IMR-90 (cell line): ENCODE data around the gene CPLX1. TPM values are rescaled to one million over a fixed set of nuclear protein-coding genes. Genes with fewer than 3 reads are reported as not detected.

ENCODE experiments used
- ATAC-seq: fragments of 200-7000 bp; cut with Tn5 transposase; 2 replicates; pipeline ENCODE4 v1.9.1; 2020; ENCODE audit warnings: low read depth, mild to moderate bottlenecking, moderate library complexity
- BruUV-seq: library from RNA; stranded (reverse); fragments of 400-500 nt; replicated peaks from 2 replicates; lab custom pipeline; 2021; lab: Mats Ljungman, UMichigan
- CTCF ChIA-PET: fragments of 300-600 bp; formaldehyde crosslinking; extraction: SDS; loops from one replicate; lab custom pipeline; 2021; ENCODE audit warnings: antibody characterized with exemption; lab: Yijun Ruan, JAX
- POLR2A ChIA-PET: fragments of 300-600 bp; sonication (Branson Sonifier 250); formaldehyde crosslinking; loops from one replicate; lab custom pipeline; 2022; ENCODE audit warnings: antibody characterized with exemption; ENCODE audit not compliant: unreplicated experiment; lab: Charles Lee
- DNase-seq: peaks from one replicate; pipeline ENCODE4 v3.0.0; 2013
- H2AFZ ChIP-seq: replicated peaks from 2 replicates; pipeline ENCODE3; 2013; ENCODE audit warnings: low read length, mild to moderate bottlenecking; ENCODE audit not compliant: poor library complexity
- H2AK5ac ChIP-seq: 2 replicates; pipeline ENCODE4 v1.6.1; 2013; ENCODE audit warnings: low read depth, low read length, inconsistent platforms
- H2AK9ac ChIP-seq: replicated peaks from 2 replicates; pipeline ENCODE3; 2013; ENCODE audit warnings: mild to moderate bottlenecking, low read depth, low read length, moderate library complexity; ENCODE audit not compliant: poor library complexity
- H2BK120ac ChIP-seq: 2 replicates; pipeline ENCODE4 v1.6.1; 2013; ENCODE audit warnings: low read depth, low read length, inconsistent platforms
- H2BK15ac ChIP-seq: 3 replicates; pipeline ENCODE4 v1.6.1; 2013; ENCODE audit warnings: low read depth, low read length, inconsistent platforms
- H2BK20ac ChIP-seq: 2 replicates; pipeline ENCODE4 v1.6.1; 2013; ENCODE audit warnings: low read depth, mild to moderate bottlenecking, inconsistent platforms, low read length, moderate library complexity
- H2BK5ac ChIP-seq: 2 replicates; pipeline ENCODE4 v1.6.1; 2013; ENCODE audit warnings: mild to moderate bottlenecking, low read depth, low read length, inconsistent platforms; ENCODE audit not compliant: poor library complexity, severe bottlenecking
- H3K14ac ChIP-seq: replicated peaks from 2 replicates; pipeline ENCODE4 v1.6.1; 2013; ENCODE audit warnings: low read depth, low read length, inconsistent platforms
- H3K18ac ChIP-seq: 2 replicates; pipeline ENCODE4 v1.6.1; 2013; ENCODE audit warnings: low read depth, low read length, control low read depth
- H3K23ac ChIP-seq: 2 replicates; pipeline ENCODE4 v1.6.1; 2013; ENCODE audit warnings: low read depth, low read length, inconsistent platforms
- H3K27ac ChIP-seq: 2 replicates; pipeline ENCODE4 v1.5.1; 2013; ENCODE audit warnings: mild to moderate bottlenecking, control low read depth, low read length; ENCODE audit not compliant: insufficient read depth
- H3K27me3 ChIP-seq: 2 replicates; pipeline ENCODE4 v1.6.1; 2013; ENCODE audit warnings: low read length; ENCODE audit not compliant: control insufficient read depth, insufficient read depth
- H3K36me3 ChIP-seq: 2 replicates; pipeline ENCODE4 v1.6.1; 2013; ENCODE audit warnings: low read length, mixed read lengths; ENCODE audit not compliant: control insufficient read depth, insufficient read depth
- H3K4ac ChIP-seq: 2 replicates; pipeline ENCODE4 v1.6.1; 2013; ENCODE audit warnings: low read depth, low read length, inconsistent platforms
- H3K4me1 ChIP-seq: 2 replicates; pipeline ENCODE4 v1.6.1; 2013; ENCODE audit warnings: low read length, mixed read lengths; ENCODE audit not compliant: control insufficient read depth, insufficient read depth
- H3K4me2 ChIP-seq: 2 replicates; pipeline ENCODE4 v1.6.1; 2013; ENCODE audit warnings: low read depth, mild to moderate bottlenecking, control low read depth, low read length, moderate library complexity
- H3K4me3 ChIP-seq: 2 replicates; pipeline ENCODE4 v1.5.1; 2013; ENCODE audit warnings: low read depth, mild to moderate bottlenecking, control low read depth, low read length, moderate library complexity; ENCODE audit not compliant: insufficient read depth
- H3K56ac ChIP-seq: 2 replicates; pipeline ENCODE4 v1.6.1; 2013; ENCODE audit warnings: low read length, inconsistent platforms; ENCODE audit not compliant: insufficient read depth; ENCODE audit errors: extremely low read depth
- H3K79me1 ChIP-seq, 2 experiments: 2 replicates each; pipeline ENCODE4 v1.6.1; 2013; ENCODE audit warnings: low read length in 2 of 2, inconsistent platforms in 1 of 2, low read depth in 1 of 2
- H3K9ac ChIP-seq: 2 replicates; pipeline ENCODE4 v1.6.1; 2013; ENCODE audit warnings: low read depth, low read length, control low read depth
- H3K9me1 ChIP-seq: 2 replicates; pipeline ENCODE4 v1.6.1; 2013; ENCODE audit warnings: low read length, inconsistent platforms; ENCODE audit not compliant: insufficient read depth
- H3K9me3 ChIP-seq: 2 replicates; pipeline ENCODE4 v1.6.1; 2013; ENCODE audit warnings: low read length; ENCODE audit not compliant: control insufficient read depth, insufficient read depth
- H4K20me1 ChIP-seq: 2 replicates; pipeline ENCODE4 v1.6.1; 2013; ENCODE audit warnings: low read length, inconsistent platforms; ENCODE audit not compliant: insufficient read depth
- H4K5ac ChIP-seq: 2 replicates; pipeline ENCODE4 v1.6.1; 2013; ENCODE audit warnings: mild to moderate bottlenecking, low read depth, low read length, control low read depth
- H4K8ac ChIP-seq, 2 experiments: 2 replicates each; pipeline ENCODE4 v1.6.1; 2013; ENCODE audit warnings: low read depth in 2 of 2, low read length in 2 of 2, control low read depth in 1 of 2, inconsistent platforms in 1 of 2
- H4K91ac ChIP-seq: 2 replicates; pipeline ENCODE4 v1.6.1; 2013; ENCODE audit warnings: low read depth, low read length, inconsistent platforms; ENCODE audit not compliant: insufficient read depth
- BHLHE40 ChIP-seq: fragments of 150-350 bp; IDR thresholded peaks from 2 replicates; pipeline ENCODE4 v1.6.1; 2016; ENCODE audit warnings: mild to moderate bottlenecking, low read depth, low read length
- CEBPB ChIP-seq: IDR thresholded peaks from 2 replicates; pipeline ENCODE4 v1.6.1; 2012; ENCODE audit warnings: low read depth, low read length, improper control_type of control experiment
- CHD1 ChIP-seq: IDR thresholded peaks from 2 replicates; pipeline ENCODE4 v1.6.1; 2012; ENCODE audit warnings: low read depth, low read length, improper control_type of control experiment
- CTCF ChIP-seq: conservative IDR thresholded peaks from 2 replicates; pipeline ENCODE4 v1.5.1; 2012; ENCODE audit warnings: mild to moderate bottlenecking, low read depth, low read length, improper control_type of control experiment
- ELK1 ChIP-seq: fragments of 150-350 bp; IDR thresholded peaks from 2 replicates; pipeline ENCODE4 v1.6.1; 2016; ENCODE audit warnings: low read depth, mild to moderate bottlenecking, low read length, moderate library complexity, borderline replicate concordance
- FOS ChIP-seq: fragments of 150-350 bp; IDR thresholded peaks from 2 replicates; pipeline ENCODE4 v1.6.1; 2016; ENCODE audit warnings: low read depth, low read length
- MAFK ChIP-seq: IDR thresholded peaks from 2 replicates; pipeline ENCODE4 v1.6.1; 2012; ENCODE audit warnings: low read depth, low read length, improper control_type of control experiment
- MAZ ChIP-seq: IDR thresholded peaks from 2 replicates; pipeline ENCODE4 v1.6.1; 2012; ENCODE audit warnings: low read depth, mild to moderate bottlenecking, low read length, improper control_type of control experiment, moderate library complexity, borderline replicate concordance
- MXI1 ChIP-seq: IDR thresholded peaks from 2 replicates; pipeline ENCODE4 v1.6.1; 2012; ENCODE audit warnings: low read depth, mild to moderate bottlenecking, low read length, moderate library complexity, borderline replicate concordance
- NFE2L2 ChIP-seq: fragments of 150-350 bp; IDR thresholded peaks from 2 replicates; pipeline ENCODE4 v1.6.1; 2016; ENCODE audit warnings: low read depth, mild to moderate bottlenecking, low read length
- POLR2A ChIP-seq: IDR thresholded peaks from 2 replicates; pipeline ENCODE4 v1.6.1; 2012; ENCODE audit warnings: mild to moderate bottlenecking, low read depth, low read length
- RAD21 ChIP-seq: IDR thresholded peaks from 2 replicates; pipeline ENCODE4 v1.6.1; 2012; ENCODE audit warnings: low read length, improper control_type of control experiment
- RCOR1 ChIP-seq: IDR thresholded peaks from 2 replicates; pipeline ENCODE4 v1.6.1; 2012; ENCODE audit warnings: mild to moderate bottlenecking, low read length, improper control_type of control experiment; ENCODE audit not compliant: insufficient replicate concordance
- RFX5 ChIP-seq: IDR thresholded peaks from 2 replicates; pipeline ENCODE4 v1.8.0; 2012; ENCODE audit warnings: low read depth, mild to moderate bottlenecking, low read length, moderate library complexity
- SMC3 ChIP-seq: fragments of 150-350 bp; IDR thresholded peaks from 2 replicates; pipeline ENCODE4 v1.6.1; 2016; ENCODE audit warnings: low read depth, mild to moderate bottlenecking, antibody characterized with exemption, low read length, moderate library complexity
- USF2 ChIP-seq: fragments of 150-350 bp; IDR thresholded peaks from 2 replicates; pipeline ENCODE4 v1.6.1; 2017; ENCODE audit warnings: mild to moderate bottlenecking, antibody characterized with exemption, low read length, low read depth
- WGBS, 2 experiments: methylation state at CpG; one replicate each; pipeline versions ENCODE4 v1.1.5 to v1.1.7; 2013; ENCODE audit warnings: missing lambda C conversion rate in 2 of 2; ENCODE audit not compliant: insufficient read length in 1 of 2; ENCODE audit errors: extremely low coverage in 2 of 2; 5-methylcytosine and 5-hydroxymethylcytosine counted together
- dilution Hi-C: fragments of 300-500 bp; cut with HindIII; formaldehyde crosslinking; loops from one replicate; pipeline ENCODE4 v1.14.3; 2018; ENCODE audit warnings: low sequenced_read_pairs; ENCODE audit not compliant: unreplicated experiment
- in situ Hi-C: fragments of 300-500 bp; cut with MboI; formaldehyde crosslinking; loops from 3 replicates; pipeline ENCODE4 v1.14.3; 2019; ENCODE audit warnings: low sequenced_read_pairs, inconsistent platforms, mixed read lengths
- intact Hi-C: fragments of 100-400 bp; cut with micrococcal nuclease; formaldehyde crosslinking; loops from 2 replicates; pipeline ENCODE4 v1.10.0; 2022
- polyA plus RNA-seq, 3 experiments: library from polyadenylated mRNA; depleted of rRNA; stranded (reverse); fragments of >200 nt; gene quantifications; 2 replicates each; pipeline ENCODE4 v1.2.3, GENCODE V29; 2012; ENCODE audit warnings: low replicate concordance in 1 of 3
- total RNA-seq: library from RNA; depleted of rRNA; stranded (reverse); fragments of >200 nt; gene quantifications from 2 replicates; pipeline ENCODE4 v1.2.3, GENCODE V29; 2012

The CPLX1 gene
- total and polyA plus RNA-seq, 2 of the 4 experiments (the other 2 are of a cell fraction) = 0.05 TPM; not detected in 1

- no TSS peak for BruUV-seq
- Histone ChIP-seq H2AK9ac (no peak overlapping the region), H3K23ac (no peak overlapping the region), H4K91ac (no peak overlapping the region), H3K4me1 (no peaks in the 10 kb centered on the region), H2BK120ac (no peak overlapping the region), H3K18ac (no peak overlapping the region), H3K9ac (no peak overlapping the region), H4K8ac (no peak overlapping the region), H4K5ac (no peak overlapping the region), H2BK5ac (no peak overlapping the region), H2AFZ (no peak overlapping the region), H3K4me2 (no peak overlapping the region), H3K27ac (no peak overlapping the region), H2BK20ac (no peak overlapping the region), H2AK5ac (no peak overlapping the region), H3K56ac (no peak overlapping the region), H3K14ac (no peak overlapping the region), H4K20me1 (no peaks in the 10 kb centered on the region), H2BK15ac (no peak overlapping the region), H3K36me3 (no peaks in the 10 kb centered on the region), H3K79me1 (no peaks in the 10 kb centered on the region), H3K9me3 (no peaks in the 10 kb centered on the region), H3K4me3 (no peak overlapping the region), H3K4ac (no peak overlapping the region), H3K9me1 (no peaks in the 10 kb centered on the region), H3K27me3 (peaks cover 18% of the 10 kb centered on the region)
- CTCF ChIA-PET = no interaction called here
- POLR2A ChIA-PET = no interaction called here
- in situ Hi-C loops (no loop called here), dilution Hi-C loops (no loop called here), intact Hi-C loops (no loop called here)
- DNase-seq (no peak), ATAC-seq (no peak)
- TF ChIP-seq BHLHE40 = no peak
- TF ChIP-seq FOS = no peak
- no peak for TF ChIP-seq ELK1
- no peak for TF ChIP-seq USF2
- TF ChIP-seq RAD21 = no peak
- TF ChIP-seq POLR2A = no peak
- TF ChIP-seq RFX5 = no peak
- TF ChIP-seq SMC3 = no peak
- TF ChIP-seq MAFK = no peak
- TF ChIP-seq MAZ = no peak
- no peak for TF ChIP-seq CEBPB
- TF ChIP-seq NFE2L2 = no peak
- no peak for TF ChIP-seq MXI1
- no peak for TF ChIP-seq CHD1
- TF ChIP-seq RCOR1 = no peak
- TF ChIP-seq CTCF = no peak
- WGBS, 2 experiments = no CpG with 5 or more reads among the region's 5 CpGs
Measured at GRCh38 chr4:807792-808191, 18.1 kb downstream of the CPLX1 start.
